Ishikawa (cell line): ENCODE results near the gene IFNA6.

ENCODE experiments used
- CEBPB ChIP-seq: IDR thresholded peaks from 2 replicates; pipeline ENCODE4 v1.6.1; 2012
- CREB1 ChIP-seq: IDR thresholded peaks from 2 replicates; pipeline ENCODE4 v1.6.1; 2012; ENCODE audit warnings: low read depth
- EGR1 ChIP-seq: IDR thresholded peaks from 2 replicates; pipeline ENCODE4 v1.6.1; 2012
- EP300 ChIP-seq: IDR thresholded peaks from 2 replicates; pipeline ENCODE4 v1.6.1; 2012; ENCODE audit warnings: borderline replicate concordance
- MAX ChIP-seq: IDR thresholded peaks from 2 replicates; pipeline ENCODE4 v1.6.1; 2012
- NFIC ChIP-seq: IDR thresholded peaks from 2 replicates; pipeline ENCODE4 v1.6.1; 2012
- RAD21 ChIP-seq: IDR thresholded peaks from 2 replicates; pipeline ENCODE4 v1.6.1; 2012; ENCODE audit warnings: low read depth
- REST ChIP-seq: IDR thresholded peaks from 2 replicates; pipeline ENCODE4 v1.6.1; 2012; ENCODE audit warnings: low read depth, mild to moderate bottlenecking
- TAF1 ChIP-seq: IDR thresholded peaks from 2 replicates; pipeline ENCODE4 v1.6.1; 2012; ENCODE audit warnings: low read depth, mild to moderate bottlenecking
- TEAD4 ChIP-seq: IDR thresholded peaks from 2 replicates; pipeline ENCODE4 v1.6.1; 2012
- USF1 ChIP-seq: IDR thresholded peaks from 2 replicates; pipeline ENCODE4 v1.6.1; 2012
- YY1 ChIP-seq: IDR thresholded peaks from 2 replicates; pipeline ENCODE4 v1.6.1; 2012; ENCODE audit warnings: low read depth

GRCh38 chr9:21383627-21384026 is 32.9 kb upstream of the IFNA6 start:
- no peak for TF ChIP-seq TAF1
- TF ChIP-seq TEAD4 = no peak
- TF ChIP-seq REST = no peak
- TF ChIP-seq RAD21 = no peak
- TF ChIP-seq MAX = no peak
- TF ChIP-seq YY1 = no peak
- TF ChIP-seq CEBPB = no peak
- no peak for TF ChIP-seq NFIC
- no peak for TF ChIP-seq EP300
- TF ChIP-seq CREB1 = no peak
- no peak for TF ChIP-seq EGR1
- TF ChIP-seq USF1 = no peak
